H1 (cell line): ENCODE data around the gene AGBL4. TPM values are rescaled to one million over a fixed set of nuclear protein-coding genes. Genes with fewer than 3 reads are reported as not detected.

Source experiments
- CEBPB ChIP-seq: IDR thresholded peaks from 2 replicates; pipeline ENCODE4 v1.6.1; 2012; ENCODE audit warnings: low read depth, low read length
- KDM4A ChIP-seq: IDR thresholded peaks from one replicate; pipeline ENCODE4 v1.7.1; 2012; ENCODE audit warnings: low read depth, mild to moderate bottlenecking, moderate library complexity, low read length, inconsistent platforms; ENCODE audit not compliant: severe bottlenecking
- POLR2A ChIP-seq, 2 experiments: IDR thresholded peaks; 1 replicate in 1 of 2; 2 replicates in 1 of 2; pipeline ENCODE4 v1.6.1; 2011; ENCODE audit warnings: low read depth in 2 of 2, low read length in 2 of 2, mild to moderate bottlenecking in 2 of 2; ENCODE audit errors: control extremely low read depth in 1 of 2
- polyA plus RNA-seq, 7 experiments: library from polyadenylated mRNA; depleted of rRNA in 3 of 7; stranded (reverse) in 5 of 7; unstranded in 2 of 7; fragments of >200 nt in 5 of 7; fragments of 200-250 nt in 2 of 7; gene quantifications; 1 replicate in 5 of 7; 2 replicates in 1 of 7; 4 replicates in 1 of 7; pipeline versions ENCODE4 v1.2.1 to v1.2.3, GENCODE V29; 2011 to 2013; ENCODE audit warnings: missing spikeins in 2 of 7, mixed read lengths in 2 of 7
- total RNA-seq: library from RNA; stranded (reverse); fragmentation: NEBNext Ultra II Directional; extraction: Animal tissue kit (Norgen Biotek cat#: 25700); gene quantifications from 2 replicates; pipeline ENCODE4 v1.2.1, GENCODE V29; 2021
- TF ChIP-seq, protein P1 (sequence below): IDR thresholded peaks from 2 replicates; pipeline ENCODE4 v1.6.1; 2012; ENCODE audit warnings: low read length, inconsistent platforms

AGBL4 gene
- total and polyA plus RNA-seq, 2 of the 8 experiments (the other 6 are each of a cell fraction or from before 2014, with no cell fraction given): 0.41 to 0.45 TPM

DNA sequence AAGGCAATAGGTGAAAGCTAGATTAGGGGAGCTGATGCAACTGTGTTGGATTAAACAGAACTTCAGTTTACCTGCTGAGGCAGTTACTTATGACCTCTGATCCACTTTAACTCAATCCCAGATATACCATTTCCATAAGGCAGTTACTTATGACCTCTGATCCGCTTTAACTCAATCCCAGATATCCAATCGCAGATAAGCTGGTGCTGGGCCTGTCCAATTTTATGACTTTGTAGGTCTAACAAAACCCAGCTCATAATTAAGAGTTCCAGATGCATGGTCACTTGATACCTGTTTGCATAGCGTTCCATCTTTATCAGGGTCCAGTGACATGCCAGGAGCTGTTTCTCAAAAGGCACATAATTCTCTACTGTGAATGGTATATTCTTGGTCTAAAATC is 396.0 kb downstream of the AGBL4 start (continued):
- TF ChIP-seq KDM4A (no peak), POLR2A (IDR thresholded peaks at IDR 0.05; ENCODE audit: control extremely low read depth in 1 of 2, low read depth in 2 of 2, low read length in 2 of 2) (no peak), CEBPB (no peak)
- TF ChIP-seq, protein P1, sequence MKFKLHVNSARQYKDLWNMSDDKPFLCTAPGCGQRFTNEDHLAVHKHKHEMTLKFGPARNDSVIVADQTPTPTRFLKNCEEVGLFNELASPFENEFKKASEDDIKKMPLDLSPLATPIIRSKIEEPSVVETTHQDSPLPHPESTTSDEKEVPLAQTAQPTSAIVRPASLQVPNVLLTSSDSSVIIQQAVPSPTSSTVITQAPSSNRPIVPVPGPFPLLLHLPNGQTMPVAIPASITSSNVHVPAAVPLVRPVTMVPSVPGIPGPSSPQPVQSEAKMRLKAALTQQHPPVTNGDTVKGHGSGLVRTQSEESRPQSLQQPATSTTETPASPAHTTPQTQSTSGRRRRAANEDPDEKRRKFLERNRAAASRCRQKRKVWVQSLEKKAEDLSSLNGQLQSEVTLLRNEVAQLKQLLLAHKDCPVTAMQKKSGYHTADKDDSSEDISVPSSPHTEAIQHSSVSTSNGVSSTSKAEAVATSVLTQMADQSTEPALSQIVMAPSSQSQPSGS: no peak
